SK-N-SH treated with all-trans-retinoic acid at 6 μM for 48 hours (cell line): ENCODE measurements around the gene CPTP.

Experiments used
- ATAC-seq: fragments of 200-7000 bp; cut with Tn5 transposase; 3 replicates; pipeline ENCODE4 v1.9.1; 2020; ENCODE audit warnings: mild to moderate bottlenecking, moderate library complexity
- BACH2 ChIP-seq: fragments of 250-450 bp; sonication (Bioruptor Pico); IDR thresholded peaks from 2 replicates; pipeline ENCODE4 v1.9.0; 2021; ENCODE audit warnings: mild to moderate bottlenecking, borderline replicate concordance
- CREB5 ChIP-seq: fragments of 250-450 bp; sonication (Bioruptor Pico); IDR thresholded peaks from 2 replicates; pipeline ENCODE4 v1.5.1; 2020; ENCODE audit warnings: low read depth, mild to moderate bottlenecking, moderate library complexity
- CSDC2 ChIP-seq: fragments of 250-450 bp; sonication (Bioruptor Pico); IDR thresholded peaks from 2 replicates; pipeline ENCODE4 v1.5.0; 2020; ENCODE audit warnings: mild to moderate bottlenecking, moderate library complexity
- CSRNP3 ChIP-seq: fragments of 250-450 bp; sonication (Bioruptor Pico); IDR thresholded peaks from 2 replicates; pipeline ENCODE4 v1.5.1; 2021; ENCODE audit warnings: mild to moderate bottlenecking, moderate library complexity
- ESRRG ChIP-seq: fragments of 250-450 bp; sonication (Bioruptor Pico); IDR thresholded peaks from 2 replicates; pipeline ENCODE4 v1.6.1; 2021; ENCODE audit warnings: mild to moderate bottlenecking
- GLIS3 ChIP-seq: fragments of 250-450 bp; sonication (Bioruptor Pico); IDR thresholded peaks from 2 replicates; pipeline ENCODE4 v1.5.0; 2020; ENCODE audit warnings: mild to moderate bottlenecking, moderate library complexity
- ISL1 ChIP-seq: fragments of 250-450 bp; sonication (Bioruptor Pico); IDR thresholded peaks from 2 replicates; pipeline ENCODE4 v2.1.2; 2022; ENCODE audit warnings: mild to moderate bottlenecking, moderate library complexity
- OSR1 ChIP-seq: fragments of 250-450 bp; sonication (Bioruptor Pico); IDR thresholded peaks from 2 replicates; pipeline ENCODE4 v1.8.0; 2022; ENCODE audit warnings: moderate library complexity, mild to moderate bottlenecking, inconsistent platforms
- PATZ1 ChIP-seq: fragments of 250-450 bp; sonication (Bioruptor Pico); IDR thresholded peaks from 2 replicates; pipeline ENCODE4 v1.8.0; 2020; ENCODE audit warnings: mild to moderate bottlenecking, moderate library complexity, borderline replicate concordance
- PPARA ChIP-seq: fragments of 250-450 bp; sonication (Bioruptor Pico); IDR thresholded peaks from 2 replicates; pipeline ENCODE4 v1.5.0; 2020; ENCODE audit warnings: mild to moderate bottlenecking, borderline replicate concordance
- RARB ChIP-seq: fragments of 250-450 bp; sonication (Bioruptor Pico); IDR thresholded peaks from 2 replicates; pipeline ENCODE4 v1.8.0; 2021; ENCODE audit warnings: mild to moderate bottlenecking, moderate library complexity
- SNAI2 ChIP-seq: fragments of 250-450 bp; sonication (Bioruptor Pico); IDR thresholded peaks from 2 replicates; pipeline ENCODE4 v1.5.0; 2020; ENCODE audit warnings: mild to moderate bottlenecking, moderate library complexity
- TCF4 ChIP-seq: fragments of 250-450 bp; sonication (Bioruptor Pico); IDR thresholded peaks from 2 replicates; pipeline ENCODE4 v1.8.0; 2021; ENCODE audit warnings: mild to moderate bottlenecking, moderate library complexity, borderline replicate concordance
- TOX ChIP-seq: fragments of 250-450 bp; sonication (Bioruptor Pico); IDR thresholded peaks from 2 replicates; pipeline ENCODE4 v1.8.0; 2021; ENCODE audit warnings: mild to moderate bottlenecking, moderate library complexity, borderline replicate concordance
- ZC3H10 ChIP-seq: fragments of 250-450 bp; sonication (Bioruptor Pico); IDR thresholded peaks from 2 replicates; pipeline ENCODE4 v1.5.1; 2021; ENCODE audit warnings: mild to moderate bottlenecking, moderate library complexity
- ZFP3 ChIP-seq: fragments of 250-450 bp; sonication (Bioruptor Pico); IDR thresholded peaks from 2 replicates; pipeline ENCODE4 v1.5.0; 2020; ENCODE audit warnings: mild to moderate bottlenecking, moderate library complexity
- ZFP30 ChIP-seq: fragments of 450-650 bp; formaldehyde crosslinking; IDR thresholded peaks from 2 replicates; pipeline ENCODE4 v1.5.0; 2022; ENCODE audit warnings: mild to moderate bottlenecking, moderate library complexity
- ZNF565 ChIP-seq: fragments of 450-650 bp; formaldehyde crosslinking; conservative IDR thresholded peaks from 2 replicates; pipeline ENCODE4 v1.5.0; 2020; ENCODE audit warnings: low read depth, mild to moderate bottlenecking, moderate library complexity
- ZNF70 ChIP-seq: fragments of 450-650 bp; formaldehyde crosslinking; IDR thresholded peaks from 2 replicates; pipeline ENCODE4 v1.5.0; 2020; ENCODE audit warnings: mild to moderate bottlenecking, moderate library complexity

Gene CPTP

DNA sequence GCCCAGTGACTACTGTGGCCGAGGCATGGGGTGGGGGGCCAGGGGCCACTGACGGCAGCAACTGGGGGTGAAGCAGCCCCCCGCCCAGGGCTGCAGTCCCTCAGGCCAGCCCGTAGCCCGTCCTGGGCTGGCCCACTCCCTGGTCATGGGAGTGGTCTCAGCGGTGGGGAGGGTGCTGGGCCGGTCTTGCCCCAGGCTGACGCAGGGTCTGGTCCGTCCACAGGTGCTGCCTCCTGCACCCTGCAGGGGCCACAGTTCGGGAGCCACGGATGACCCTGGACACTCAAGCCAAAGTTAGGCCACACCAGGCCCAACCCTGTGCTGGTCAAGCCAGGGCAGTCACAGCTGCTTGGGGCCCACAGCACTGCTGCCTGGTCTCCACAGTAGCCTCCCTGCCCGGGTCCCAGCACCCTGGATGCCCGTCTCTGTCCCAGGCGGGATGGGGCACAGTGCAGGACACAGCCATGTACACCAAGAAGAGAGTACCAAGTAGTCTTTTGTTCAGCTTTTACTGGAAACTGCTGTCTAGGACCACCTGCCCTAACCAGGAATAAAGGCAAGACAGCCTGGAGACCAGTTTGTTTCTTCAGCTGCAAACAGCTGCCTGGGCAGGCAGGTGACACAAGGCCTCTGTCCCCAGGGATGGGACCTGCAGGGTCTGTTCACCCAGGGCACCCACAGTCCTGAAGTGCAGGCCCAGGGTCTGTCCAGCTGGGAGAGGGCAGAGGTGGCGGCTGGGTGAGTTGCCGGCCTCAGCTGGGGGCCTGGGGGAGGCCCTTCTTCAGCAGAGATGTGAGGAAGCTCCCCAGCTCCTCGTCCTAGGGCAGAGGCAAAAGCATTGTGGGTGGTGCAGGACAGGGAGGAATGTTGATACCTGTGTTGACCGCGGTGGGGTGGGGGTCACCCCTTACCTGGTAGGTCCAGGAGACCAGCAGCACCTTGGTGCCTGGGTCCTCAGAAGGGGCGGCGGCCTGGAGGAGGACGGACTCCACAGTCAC lies 13.2 kb upstream of the CPTP start (continued):
- TF ChIP-seq PATZ1 (CRISPR knock-in tag): no peak
- TF ChIP-seq ZNF70: no peak
- TF ChIP-seq ZFP3 (CRISPR knock-in tag): no peak

GRCh38 chr1:1312450-1313314 lies 11.9 kb upstream of the CPTP start:
- ATAC-seq: no peak
- TF ChIP-seq TOX (CRISPR knock-in tag): no peak
- TF ChIP-seq PATZ1 (CRISPR knock-in tag): no peak
- no peak for TF ChIP-seq CSDC2 (CRISPR knock-in tag)
- TF ChIP-seq OSR1: no peak
- no peak for TF ChIP-seq ZNF565 (CRISPR knock-in tag)
- TF ChIP-seq ZFP3 (CRISPR knock-in tag): no peak
- TF ChIP-seq PPARA: no peak
- TF ChIP-seq TCF4 (CRISPR knock-in tag): no peak
- TF ChIP-seq CREB5 (CRISPR knock-in tag): no peak
- TF ChIP-seq CSRNP3 (CRISPR knock-in tag): no peak
- TF ChIP-seq GLIS3 (CRISPR knock-in tag): no peak
- no peak for TF ChIP-seq ZC3H10 (CRISPR knock-in tag)
- no peak for TF ChIP-seq BACH2 (CRISPR knock-in tag)
- TF ChIP-seq, all 23 proteins: peak for 0

GRCh38 chr1:1313500-1314236 lies 10.9 kb upstream of the CPTP start:
- TF ChIP-seq CSDC2 (CRISPR knock-in tag) (no peak), ZFP30 (CRISPR knock-in tag) (no peak), ISL1 (CRISPR knock-in tag) (no peak), SNAI2 (CRISPR knock-in tag) (no peak), GLIS3 (CRISPR knock-in tag) (no peak)
- ATAC-seq: no peak

GRCh38 chr1:1314237-1314586 lies 10.4 kb upstream of the CPTP start:
- ATAC-seq: no peak

More at GRCh38 chr1:1314237-1314586, 10.4 kb upstream of the CPTP start:
- TF ChIP-seq CSRNP3 (CRISPR knock-in tag) (no peak), OSR1 (no peak), ZC3H10 (CRISPR knock-in tag) (no peak), RARB (no peak), ESRRG (CRISPR knock-in tag) (no peak), CREB5 (CRISPR knock-in tag) (no peak)
